CD4-positive, alpha-beta T cell (primary cell): Measurements from ENCODE around the gene GLB1L2. TPM values are rescaled to one million over a fixed set of nuclear protein-coding genes. Genes with fewer than 3 reads are reported as not detected.
"Not testable (repeated sequence)": the region's sequence is repeated elsewhere in the genome, so short reads cannot be mapped to it uniquely, and the experiment has no call there.

Experiments used
- ATAC-seq: fragments of 200-7000 bp; cut with Tn5 transposase; one replicate; pipeline ENCODE4 v1.10.0; 2022; ENCODE audit warnings: mild to moderate bottlenecking; ENCODE audit not compliant: poor library complexity
- CTCF ChIA-PET: fragments of 350-600 bp; sonication (Branson Sonifier 250); formaldehyde crosslinking; loops from one replicate; lab custom pipeline; 2021; ENCODE audit warnings: antibody characterized with exemption, inconsistent platforms; lab: Charles Lee
- POLR2A ChIA-PET: fragments of 350-600 bp; sonication (Branson Sonifier 250); formaldehyde crosslinking; loops from one replicate; lab custom pipeline; 2021; ENCODE audit warnings: antibody characterized with exemption, inconsistent platforms; lab: Charles Lee
- DNase-seq, 14 experiments: peaks; one replicate each; pipeline ENCODE4 v3.0.0-alpha.2; 2013 to 2020; ENCODE audit warnings: mixed read lengths in 2 of 14
- H3K27ac ChIP-seq, 2 donors: one replicate each; pipeline versions ENCODE4 v1.5.1 to v1.7.0; 2013; ENCODE audit warnings: low read length in 2 of 2, low read depth in 1 of 2, mild to moderate bottlenecking in 1 of 2
- H3K27me3 ChIP-seq, 2 experiments: 1 replicate in 1 of 2; 2 replicates in 1 of 2; pipeline versions ENCODE4 v1.6.1 to v1.7.0; 2013; ENCODE audit warnings: low read length in 2 of 2, control low read depth in 1 of 2, mild to moderate bottlenecking in 1 of 2, moderate library complexity in 1 of 2; ENCODE audit not compliant: insufficient read depth in 2 of 2, control insufficient read depth in 1 of 2
- H3K36me3 ChIP-seq: one replicate; pipeline ENCODE4 v1.6.1; 2013; ENCODE audit warnings: low read length, control low read depth; ENCODE audit not compliant: insufficient read depth
- H3K4me1 ChIP-seq: one replicate; pipeline ENCODE4 v1.6.1; 2013; ENCODE audit warnings: low read length, control low read depth; ENCODE audit not compliant: insufficient read depth
- H3K4me3 ChIP-seq: one replicate; pipeline ENCODE4 v1.5.1; 2013; ENCODE audit warnings: mild to moderate bottlenecking, low read length, moderate library complexity
- H3K9me3 ChIP-seq, 2 experiments: 1 replicate in 1 of 2; 2 replicates in 1 of 2; pipeline versions ENCODE4 v1.6.1 to v1.7.0; 2013; ENCODE audit warnings: low read length in 2 of 2, mild to moderate bottlenecking in 2 of 2, control low read depth in 1 of 2, moderate library complexity in 1 of 2; ENCODE audit not compliant: control insufficient read depth in 1 of 2, insufficient read depth in 1 of 2
- H3K27ac Mint-ChIP-seq: one replicate; pipeline ENCODE4 v1.8.0; 2020; ENCODE audit warnings: mixed read lengths
- H3K27me3 Mint-ChIP-seq: one replicate; pipeline ENCODE4 v1.8.0; 2021; ENCODE audit warnings: mixed read lengths
- H3K36me3 Mint-ChIP-seq: one replicate; pipeline ENCODE4 v1.8.0; 2021; ENCODE audit warnings: low read depth, mixed read lengths
- H3K4me1 Mint-ChIP-seq: one replicate; pipeline ENCODE4 v1.8.0; 2021; ENCODE audit warnings: low read depth, mixed read lengths
- H3K4me3 Mint-ChIP-seq: one replicate; pipeline ENCODE4 v1.8.0; 2020; ENCODE audit warnings: mild to moderate bottlenecking, mixed read lengths
- H3K9me3 Mint-ChIP-seq: one replicate; pipeline ENCODE4 v1.8.0; 2020; ENCODE audit warnings: mixed read lengths
- intact Hi-C, 2 experiments: fragments of 100-400 bp; cut with DNase I in 1 of 2; cut with micrococcal nuclease in 1 of 2; formaldehyde crosslinking; loops; one replicate each; pipeline versions ENCODE4 v1.15.1 to v1.9.0; 2023 to 2025; cut with DNase I, micrococcal nuclease
- total RNA-seq, 174 experiments: library from RNA in 2 of 174; stranded (reverse) in 2 of 174; gene quantifications; one replicate each; pipeline ENCODE4 v1.2.3 and lab custom pipeline; 2021 to 2026
- TF ChIP-seq, protein P1 (sequence below): fragments of 200-600 bp; IDR thresholded peaks from one replicate; pipeline ENCODE4 v1.8.0; 2022; ENCODE audit warnings: antibody characterized with exemption, mild to moderate bottlenecking

The GLB1L2 gene
- total RNA-seq, 2 experiments from 2014 or later = 0.59 to 0.63 TPM

DNA sequence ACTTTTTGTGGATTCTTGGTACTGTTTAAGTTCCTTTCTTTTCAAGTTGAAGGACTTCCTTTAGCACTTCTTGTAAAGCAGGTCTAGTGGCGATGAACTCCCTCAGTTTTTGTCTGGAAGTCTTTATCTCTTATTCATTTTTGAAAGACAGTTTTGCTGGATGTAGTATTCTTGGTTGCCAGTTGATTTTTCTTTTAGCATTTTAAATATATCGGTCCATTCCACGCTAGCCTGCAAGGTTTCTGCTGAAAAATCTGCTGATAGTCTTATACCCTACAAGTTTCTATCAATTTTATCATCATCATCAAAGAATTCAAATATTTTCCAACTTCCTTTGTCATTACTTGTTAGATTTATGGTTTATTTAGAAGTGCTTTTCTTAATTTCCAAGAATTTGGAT is 14.7 kb upstream of the GLB1L2 start:
- ATAC-seq = no peak
- peaks cover 10% of the 10 kb centered on the region for H3K36me3 Mint-ChIP-seq
- Histone ChIP-seq H3K4me3 (no peak overlapping the region), H3K4me1 (no peaks in the 10 kb centered on the region), H3K36me3 (no peaks in the 10 kb centered on the region), H3K27me3 (no peaks in the 10 kb centered on the region), H3K9me3 (peaks cover 7 to 34% of the 10 kb centered on the region in 2 experiments), H3K27ac (no peak overlapping the region)
- no peak overlapping the region for H3K27ac Mint-ChIP-seq
- peaks cover 4% of the 10 kb centered on the region for H3K27me3 Mint-ChIP-seq
- CTCF ChIA-PET = interaction anchor here (1.3 kb wide), 1 partner anchor 41 kb away, joined by 3 read pairs; no protein-coding TSS in a partner anchor
- TF ChIP-seq, protein P1, sequence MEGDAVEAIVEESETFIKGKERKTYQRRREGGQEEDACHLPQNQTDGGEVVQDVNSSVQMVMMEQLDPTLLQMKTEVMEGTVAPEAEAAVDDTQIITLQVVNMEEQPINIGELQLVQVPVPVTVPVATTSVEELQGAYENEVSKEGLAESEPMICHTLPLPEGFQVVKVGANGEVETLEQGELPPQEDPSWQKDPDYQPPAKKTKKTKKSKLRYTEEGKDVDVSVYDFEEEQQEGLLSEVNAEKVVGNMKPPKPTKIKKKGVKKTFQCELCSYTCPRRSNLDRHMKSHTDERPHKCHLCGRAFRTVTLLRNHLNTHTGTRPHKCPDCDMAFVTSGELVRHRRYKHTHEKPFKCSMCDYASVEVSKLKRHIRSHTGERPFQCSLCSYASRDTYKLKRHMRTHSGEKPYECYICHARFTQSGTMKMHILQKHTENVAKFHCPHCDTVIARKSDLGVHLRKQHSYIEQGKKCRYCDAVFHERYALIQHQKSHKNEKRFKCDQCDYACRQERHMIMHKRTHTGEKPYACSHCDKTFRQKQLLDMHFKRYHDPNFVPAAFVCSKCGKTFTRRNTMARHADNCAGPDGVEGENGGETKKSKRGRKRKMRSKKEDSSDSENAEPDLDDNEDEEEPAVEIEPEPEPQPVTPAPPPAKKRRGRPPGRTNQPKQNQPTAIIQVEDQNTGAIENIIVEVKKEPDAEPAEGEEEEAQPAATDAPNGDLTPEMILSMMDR = no peak
- no peak for DNase-seq
- POLR2A ChIA-PET = no interaction called here
- no peak overlapping the region for H3K4me3 Mint-ChIP-seq
- H3K9me3 Mint-ChIP-seq = peaks cover 15% of the 10 kb centered on the region
- intact Hi-C loops = no loop called here
- H3K4me1 Mint-ChIP-seq = no peaks in the 10 kb centered on the region

DNA sequence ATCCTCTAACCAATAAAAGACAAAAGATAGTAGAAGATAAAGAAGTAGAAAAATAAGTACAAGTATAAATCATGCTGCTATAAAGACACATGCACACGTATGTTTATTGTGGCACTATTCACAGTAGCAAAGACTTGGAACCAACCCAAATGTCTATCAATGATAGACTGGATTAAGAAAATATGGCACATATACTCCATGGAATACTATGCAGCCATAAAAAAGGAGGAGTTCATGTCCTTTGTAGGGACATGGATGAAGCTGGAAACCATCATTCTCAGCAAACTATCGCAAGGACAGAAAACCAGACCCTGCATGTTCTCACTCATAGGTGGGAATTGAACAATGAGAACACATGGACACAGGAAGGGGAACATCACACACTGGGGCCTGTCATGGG is 10.4 kb upstream of the GLB1L2 start:
- H3K27ac Mint-ChIP-seq, H3K27me3 ChIP-seq, H3K4me3 Mint-ChIP-seq, H3K27ac ChIP-seq, H3K4me1 ChIP-seq, H3K4me3 ChIP-seq, DNase-seq, H3K27me3 Mint-ChIP-seq, H3K36me3 ChIP-seq, POLR2A ChIA-PET, H3K36me3 Mint-ChIP-seq, CTCF ChIA-PET, intact Hi-C loops, ATAC-seq, H3K4me1 Mint-ChIP-seq: not testable (repeated sequence)
- H3K9me3 ChIP-seq = peaks cover 7 to 34% of the 10 kb centered on the region in 2 experiments
- H3K9me3 Mint-ChIP-seq = peaks cover 15% of the 10 kb centered on the region

DNA sequence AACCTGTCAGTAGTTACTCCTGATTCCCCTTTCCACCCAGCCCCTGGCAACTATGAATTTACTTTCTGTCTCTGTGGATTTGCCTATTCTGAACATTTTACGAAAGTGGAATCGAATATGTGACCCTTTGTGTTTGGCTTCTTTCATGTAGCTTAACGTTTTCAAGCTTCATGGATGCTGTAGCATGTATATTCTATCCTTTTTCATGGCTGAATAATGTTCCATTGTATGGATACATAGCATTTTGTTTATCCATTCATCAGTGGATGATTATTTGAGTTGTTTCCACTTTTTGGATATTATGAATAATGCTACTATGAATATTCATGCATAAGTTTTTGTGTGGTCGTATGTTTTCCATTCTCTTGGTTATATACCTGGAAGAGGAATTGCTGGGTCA is 9.2 kb upstream of the GLB1L2 start:
- Histone ChIP-seq H3K27me3 (peaks cover 0 to 2% of the 10 kb centered on the region in 2 experiments), H3K36me3 (no peaks in the 10 kb centered on the region), H3K4me1 (no peaks in the 10 kb centered on the region), H3K4me3 (no peak overlapping the region), H3K9me3 (peaks cover 4 to 23% of the 10 kb centered on the region in 2 experiments), H3K27ac (no peak overlapping the region)
- H3K27me3 Mint-ChIP-seq = no peaks in the 10 kb centered on the region
- POLR2A ChIA-PET = no interaction called here
- intact Hi-C loops = no loop called here
- TF ChIP-seq, protein P1 = no peak
- DNase-seq (no peak), ATAC-seq (no peak)
- no peaks in the 10 kb centered on the region for H3K4me1 Mint-ChIP-seq
- CTCF ChIA-PET = no interaction called here
- H3K36me3 Mint-ChIP-seq = peaks cover 5% of the 10 kb centered on the region
- peaks cover 12% of the 10 kb centered on the region for H3K9me3 Mint-ChIP-seq
- H3K4me3 Mint-ChIP-seq = no peak overlapping the region
- no peak overlapping the region for H3K27ac Mint-ChIP-seq

DNA sequence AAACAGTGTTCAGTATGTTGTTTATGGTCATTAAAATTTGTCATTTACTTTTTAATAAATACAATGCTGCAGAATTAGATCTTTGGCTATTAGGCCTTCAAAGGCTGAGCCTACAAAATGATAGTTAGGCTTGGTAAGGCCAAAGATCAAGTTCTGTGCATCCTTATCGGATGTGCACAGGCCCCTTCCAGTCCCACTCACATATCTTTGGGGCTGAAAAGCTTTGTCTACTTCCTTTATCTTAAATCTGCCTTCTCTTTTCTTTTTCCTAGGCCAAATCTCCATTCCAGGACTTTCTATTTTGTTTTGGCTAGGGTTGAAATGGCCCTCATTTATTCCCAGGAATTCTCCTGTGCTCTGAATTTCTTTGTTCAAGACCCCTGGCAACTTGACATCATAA is 3.4 kb upstream of the GLB1L2 start:
- Histone ChIP-seq H3K36me3 (no peaks in the 10 kb centered on the region), H3K4me3 (no peak overlapping the region), H3K9me3 (no peaks in the 10 kb centered on the region), H3K27me3 (peaks cover 0 to 2% of the 10 kb centered on the region in 2 experiments), H3K4me1 (peaks cover 22% of the 10 kb centered on the region), H3K27ac (no peak overlapping the region)
- Mint-ChIP-seq H3K27ac (no peak overlapping the region), H3K4me1 (peaks cover 19% of the 10 kb centered on the region), H3K9me3 (no peaks in the 10 kb centered on the region), H3K4me3 (no peak overlapping the region), H3K27me3 (peaks cover 20% of the 10 kb centered on the region), H3K36me3 (no peaks in the 10 kb centered on the region)
- TF ChIP-seq, protein P1 = no peak
- intact Hi-C loops = loop anchor here in 1 of 2 experiments (1.0 kb wide), 1 partner anchor 75 kb away; the partner anchor contains the start of genes ACAD8 and THYN1
- ATAC-seq (no peak), DNase-seq (no peak)
- ChIA-PET CTCF (no interaction called here), POLR2A (no interaction called here)
